ENCODE results near the gene CMSS1.

CMSS1 gene

DNA sequence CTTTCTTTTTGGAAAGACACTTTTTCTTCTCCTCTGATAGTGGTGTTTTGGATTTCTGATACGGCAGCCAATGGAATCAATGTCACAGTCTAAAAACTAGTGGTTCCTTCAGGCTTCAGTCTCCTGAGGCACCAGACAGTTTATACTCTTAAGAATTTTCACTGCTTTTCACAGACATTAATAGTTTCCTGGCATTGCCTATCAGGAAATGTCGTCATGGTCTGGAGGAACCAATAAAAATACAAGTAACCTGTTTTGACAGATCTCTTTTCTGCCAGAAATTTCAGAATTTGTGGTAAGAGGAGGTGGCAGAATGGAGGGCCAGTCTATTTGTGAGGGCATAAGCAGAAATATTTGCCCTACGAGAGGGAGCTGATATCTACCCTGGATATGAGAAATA, 251.8 kb downstream of the CMSS1 start:
- no peak overlapping the region for H3K4me3 ChIP-seq (ENCODE audit: low read depth, low read length)
- TF ChIP-seq ZNF132 (tag by site-specific recombination; IDR thresholded peaks at IDR 0.05; ENCODE audit: borderline replicate concordance): no peak
- TF ChIP-seq, protein P1, sequence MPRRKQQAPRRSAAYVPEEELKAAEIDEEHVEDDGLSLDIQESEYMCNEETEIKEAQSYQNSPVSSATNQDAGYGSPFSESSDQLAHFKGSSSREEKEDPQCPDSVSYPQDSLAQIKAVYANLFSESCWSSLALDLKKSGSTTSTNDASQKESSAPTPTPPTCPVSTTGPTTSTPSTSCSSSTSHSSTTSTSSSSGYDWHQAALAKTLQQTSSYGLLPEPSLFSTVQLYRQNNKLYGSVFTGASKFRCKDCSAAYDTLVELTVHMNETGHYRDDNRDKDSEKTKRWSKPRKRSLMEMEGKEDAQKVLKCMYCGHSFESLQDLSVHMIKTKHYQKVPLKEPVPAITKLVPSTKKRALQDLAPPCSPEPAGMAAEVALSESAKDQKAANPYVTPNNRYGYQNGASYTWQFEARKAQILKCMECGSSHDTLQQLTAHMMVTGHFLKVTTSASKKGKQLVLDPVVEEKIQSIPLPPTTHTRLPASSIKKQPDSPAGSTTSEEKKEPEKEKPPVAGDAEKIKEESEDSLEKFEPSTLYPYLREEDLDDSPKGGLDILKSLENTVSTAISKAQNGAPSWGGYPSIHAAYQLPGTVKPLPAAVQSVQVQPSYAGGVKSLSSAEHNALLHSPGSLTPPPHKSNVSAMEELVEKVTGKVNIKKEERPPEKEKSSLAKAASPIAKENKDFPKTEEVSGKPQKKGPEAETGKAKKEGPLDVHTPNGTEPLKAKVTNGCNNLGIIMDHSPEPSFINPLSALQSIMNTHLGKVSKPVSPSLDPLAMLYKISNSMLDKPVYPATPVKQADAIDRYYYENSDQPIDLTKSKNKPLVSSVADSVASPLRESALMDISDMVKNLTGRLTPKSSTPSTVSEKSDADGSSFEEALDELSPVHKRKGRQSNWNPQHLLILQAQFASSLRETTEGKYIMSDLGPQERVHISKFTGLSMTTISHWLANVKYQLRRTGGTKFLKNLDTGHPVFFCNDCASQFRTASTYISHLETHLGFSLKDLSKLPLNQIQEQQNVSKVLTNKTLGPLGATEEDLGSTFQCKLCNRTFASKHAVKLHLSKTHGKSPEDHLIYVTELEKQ (tag by site-specific recombination; IDR thresholded peaks at IDR 0.05; ENCODE audit: borderline replicate concordance): no peak
- TF ChIP-seq PRDM4 (tag by site-specific recombination; IDR thresholded peaks at IDR 0.05): no peak
- no peak for TF ChIP-seq ZFP41 (tag by site-specific recombination; IDR thresholded peaks at IDR 0.05; ENCODE audit: borderline replicate concordance)
- TF ChIP-seq ATF2 (tag by site-specific recombination; IDR thresholded peaks at IDR 0.05; ENCODE audit: low read depth): no peak
- no peak for TF ChIP-seq ZBTB10 (tag by site-specific recombination; IDR thresholded peaks at IDR 0.05)
- TF ChIP-seq ZNF239 (tag by site-specific recombination; IDR thresholded peaks at IDR 0.05): no peak
- TF ChIP-seq, protein P2, sequence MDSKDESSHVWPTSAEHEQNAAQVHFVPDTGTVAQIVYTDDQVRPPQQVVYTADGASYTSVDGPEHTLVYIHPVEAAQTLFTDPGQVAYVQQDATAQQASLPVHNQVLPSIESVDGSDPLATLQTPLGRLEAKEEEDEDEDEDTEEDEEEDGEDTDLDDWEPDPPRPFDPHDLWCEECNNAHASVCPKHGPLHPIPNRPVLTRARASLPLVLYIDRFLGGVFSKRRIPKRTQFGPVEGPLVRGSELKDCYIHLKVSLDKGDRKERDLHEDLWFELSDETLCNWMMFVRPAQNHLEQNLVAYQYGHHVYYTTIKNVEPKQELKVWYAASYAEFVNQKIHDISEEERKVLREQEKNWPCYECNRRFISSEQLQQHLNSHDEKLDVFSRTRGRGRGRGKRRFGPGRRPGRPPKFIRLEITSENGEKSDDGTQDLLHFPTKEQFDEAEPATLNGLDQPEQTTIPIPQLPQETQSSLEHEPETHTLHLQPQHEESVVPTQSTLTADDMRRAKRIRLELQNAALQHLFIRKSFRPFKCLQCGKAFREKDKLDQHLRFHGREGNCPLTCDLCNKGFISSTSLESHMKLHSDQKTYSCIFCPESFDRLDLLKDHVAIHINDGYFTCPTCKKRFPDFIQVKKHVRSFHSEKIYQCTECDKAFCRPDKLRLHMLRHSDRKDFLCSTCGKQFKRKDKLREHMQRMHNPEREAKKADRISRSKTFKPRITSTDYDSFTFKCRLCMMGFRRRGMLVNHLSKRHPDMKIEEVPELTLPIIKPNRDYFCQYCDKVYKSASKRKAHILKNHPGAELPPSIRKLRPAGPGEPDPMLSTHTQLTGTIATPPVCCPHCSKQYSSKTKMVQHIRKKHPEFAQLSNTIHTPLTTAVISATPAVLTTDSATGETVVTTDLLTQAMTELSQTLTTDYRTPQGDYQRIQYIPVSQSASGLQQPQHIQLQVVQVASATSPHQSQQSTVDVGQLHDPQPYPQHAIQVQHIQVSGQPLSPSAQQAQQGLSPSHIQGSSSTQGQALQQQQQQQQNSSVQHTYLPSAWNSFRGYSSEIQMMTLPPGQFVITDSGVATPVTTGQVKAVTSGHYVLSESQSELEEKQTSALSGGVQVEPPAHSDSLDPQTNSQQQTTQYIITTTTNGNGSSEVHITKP (tag by site-specific recombination; IDR thresholded peaks at IDR 0.05): no peak
- no peaks in the 10 kb centered on the region for H3K4me1 ChIP-seq (ENCODE audit: control insufficient read depth, insufficient read depth, low read length)

More for the DNA sequence above, 251.8 kb downstream of the CMSS1 start:
- Histone ChIP-seq H3K36me3 (ENCODE audit: control insufficient read depth in 2 of 2, insufficient read depth in 1 of 2, low read length in 2 of 2) (no peaks in the 10 kb centered on the region), H3K27ac (ENCODE audit: extremely low read depth, low read depth, low read length) (no peak overlapping the region), H3K9me3 (ENCODE audit: control insufficient read depth, insufficient read depth, low read depth, low read length) (no peaks in the 10 kb centered on the region)
- POLR2A ChIA-PET: interaction anchor here (1.5 kb wide), 1 partner anchor 191 kb away, joined by 5 read pairs; the partner anchor contains the start of gene TBC1D23
- CTCF ChIA-PET: interaction anchor here (0.5 to 2.5 kb wide), 18 partner anchors 9 to 240 kb away, joined by 3 to 17 read pairs (median 4); partner anchors contain the start of gene TBC1D23
